Transverse colon (tissue), 4 donors: ENCODE data around the gene IPO11.

Experiments used
- EP300 ChIP-seq: sonication (generic); formaldehyde crosslinking; IDR thresholded peaks from one replicate; pipeline ENCODE4 v1.6.1; 2017; ENCODE audit warnings: antibody characterized with exemption, low read depth
- POLR2A ChIP-seq: fragments of 450-650 bp; IDR thresholded peaks from one replicate; pipeline ENCODE4 v1.6.1; 2016; ENCODE audit warnings: antibody characterized with exemption, mild to moderate bottlenecking, moderate library complexity
- POLR2AphosphoS5 ChIP-seq, 3 donors: sonication (generic); formaldehyde crosslinking; IDR thresholded peaks; one replicate each; pipeline ENCODE4 v1.6.1; 2016; ENCODE audit warnings: antibody characterized with exemption in 3 of 3
- TF ChIP-seq, protein P1 (sequence below), 5 experiments: fragments of 200-600 bp in 3 of 5; fragments of 450-650 bp in 2 of 5; sonication (generic) in 3 of 5; IDR thresholded peaks; 1 replicate in 2 of 5; 2 replicates in 3 of 5; pipeline ENCODE4 v1.5.1; 2016 to 2017; ENCODE audit warnings: antibody characterized with exemption in 5 of 5, inconsistent platforms in 3 of 5, mild to moderate bottlenecking in 2 of 5, moderate library complexity in 1 of 5

DNA sequence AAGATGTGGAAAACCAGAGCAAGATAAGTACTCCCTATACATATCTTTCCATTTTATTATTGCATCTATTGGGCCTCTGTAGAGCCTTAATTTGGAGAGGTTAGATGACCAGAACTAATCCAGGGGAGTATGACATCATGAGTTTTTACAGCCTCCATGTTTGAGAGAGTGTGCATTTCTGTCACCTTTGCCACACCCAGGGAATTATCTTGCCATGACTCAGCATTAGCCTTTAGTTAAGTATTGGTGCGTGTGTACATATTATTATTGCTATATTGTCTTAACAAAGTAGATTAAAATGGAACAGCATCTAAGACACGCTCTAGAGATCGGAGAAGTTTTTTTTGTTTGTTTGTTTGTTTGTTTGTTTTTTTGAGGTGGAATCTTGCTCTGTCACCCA lies 36.5 kb upstream of the IPO11 start:
- TF ChIP-seq POLR2A: no peak
- TF ChIP-seq, protein P1, sequence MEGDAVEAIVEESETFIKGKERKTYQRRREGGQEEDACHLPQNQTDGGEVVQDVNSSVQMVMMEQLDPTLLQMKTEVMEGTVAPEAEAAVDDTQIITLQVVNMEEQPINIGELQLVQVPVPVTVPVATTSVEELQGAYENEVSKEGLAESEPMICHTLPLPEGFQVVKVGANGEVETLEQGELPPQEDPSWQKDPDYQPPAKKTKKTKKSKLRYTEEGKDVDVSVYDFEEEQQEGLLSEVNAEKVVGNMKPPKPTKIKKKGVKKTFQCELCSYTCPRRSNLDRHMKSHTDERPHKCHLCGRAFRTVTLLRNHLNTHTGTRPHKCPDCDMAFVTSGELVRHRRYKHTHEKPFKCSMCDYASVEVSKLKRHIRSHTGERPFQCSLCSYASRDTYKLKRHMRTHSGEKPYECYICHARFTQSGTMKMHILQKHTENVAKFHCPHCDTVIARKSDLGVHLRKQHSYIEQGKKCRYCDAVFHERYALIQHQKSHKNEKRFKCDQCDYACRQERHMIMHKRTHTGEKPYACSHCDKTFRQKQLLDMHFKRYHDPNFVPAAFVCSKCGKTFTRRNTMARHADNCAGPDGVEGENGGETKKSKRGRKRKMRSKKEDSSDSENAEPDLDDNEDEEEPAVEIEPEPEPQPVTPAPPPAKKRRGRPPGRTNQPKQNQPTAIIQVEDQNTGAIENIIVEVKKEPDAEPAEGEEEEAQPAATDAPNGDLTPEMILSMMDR (IDR thresholded peaks at IDR 0.05): no peak
- TF ChIP-seq POLR2AphosphoS5 (IDR thresholded peaks at IDR 0.05): no peak
- no peak for TF ChIP-seq EP300
